GM18868 (cell line): ENCODE measurements around the gene EEF1A2.

Experiments used
- ATAC-seq: cut with Tn5 transposase; IDR thresholded peaks from one replicate; pipeline ENCODE4 v1.9.1; 2021; ENCODE audit warnings: mild to moderate bottlenecking, moderate library complexity; ENCODE audit not compliant: unreplicated experiment

The EEF1A2 gene

DNA sequence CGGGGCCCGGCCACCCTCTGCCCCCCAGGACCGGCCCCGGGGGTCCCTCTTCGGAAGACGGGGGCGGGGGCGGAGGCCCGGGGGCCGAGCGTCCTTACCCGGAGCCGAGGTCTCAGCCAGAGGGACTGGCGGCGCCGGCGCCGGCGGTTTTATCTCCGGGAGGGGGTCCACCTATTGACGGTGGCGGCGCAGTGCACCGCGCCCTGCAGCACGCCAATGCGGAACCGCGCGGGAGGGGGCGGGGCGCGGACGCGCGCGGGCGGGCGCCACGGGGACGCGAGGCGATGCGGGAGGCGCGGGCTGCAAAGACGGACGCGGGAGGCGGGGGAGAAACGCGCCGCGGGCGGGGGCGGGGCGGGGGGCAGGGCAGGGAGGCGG lies at the start of gene EEF1A2:
TSS of gene EEF1A2 (minus strand) at position 124 of the 378 bp plus-strand sequence. CDS start 1,320 bp downstream, outside the sequence.
- no peak for ATAC-seq

DNA sequence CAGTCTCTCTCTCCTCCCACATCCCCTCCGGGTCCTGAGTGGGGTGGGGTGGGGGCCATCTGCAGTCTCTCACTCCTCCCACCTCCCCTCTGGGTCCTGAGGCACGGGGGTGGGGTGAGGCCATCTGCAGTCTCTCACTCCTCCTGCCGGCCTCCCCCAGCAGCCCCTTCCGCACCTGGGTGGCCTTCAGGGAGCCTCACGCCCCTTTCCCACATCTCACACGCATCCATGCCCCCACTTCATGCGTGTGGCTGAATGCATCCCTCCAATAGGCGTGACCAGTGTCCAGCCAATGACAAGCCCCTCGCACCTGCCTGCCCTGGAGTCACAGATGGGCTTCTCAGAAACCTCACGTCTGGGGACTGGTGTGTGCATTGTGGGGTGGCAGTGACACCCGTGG lies 49.7 kb upstream of the EEF1A2 start:
- no peak for ATAC-seq

DNA sequence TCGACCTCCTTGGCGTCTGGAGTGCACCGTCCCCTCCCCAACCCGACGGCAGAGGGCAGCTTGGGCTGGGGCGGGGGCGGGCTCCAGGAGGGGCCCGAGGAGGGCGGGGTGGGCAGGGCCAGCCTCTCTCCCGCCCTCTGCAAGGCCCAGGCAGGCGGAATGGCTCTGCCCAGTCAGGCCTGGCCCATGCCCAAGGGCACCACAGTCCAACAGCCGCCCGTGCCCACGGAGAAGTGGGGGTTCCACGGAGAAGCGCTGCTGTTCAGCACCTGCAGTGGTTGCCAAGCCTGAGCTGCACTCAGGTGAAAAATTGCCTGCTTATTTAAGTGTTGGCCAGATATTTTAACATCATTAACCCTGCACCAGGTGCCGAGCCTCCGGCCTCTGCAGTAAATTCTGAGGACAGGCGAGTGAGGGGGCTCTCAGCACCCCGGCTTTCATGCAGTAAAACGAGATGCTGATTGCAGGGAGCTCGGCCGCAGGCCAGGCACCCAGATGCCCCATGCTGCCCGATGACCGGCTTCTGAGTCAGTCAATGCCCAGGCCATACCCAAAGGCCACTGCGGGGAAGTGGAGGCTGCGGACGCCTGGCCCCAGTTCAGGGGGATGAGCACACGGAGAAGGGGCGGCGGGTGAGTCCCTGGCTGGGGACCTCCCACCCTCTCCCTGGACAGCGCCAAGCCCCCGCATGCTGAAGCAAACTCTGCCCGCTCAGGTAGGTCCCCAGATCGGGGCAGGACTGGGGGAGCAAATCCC lies 49.0 kb upstream of the EEF1A2 start, which contains the start of gene SRMS:
TSS of gene SRMS (minus strand) at position 25 of the 756 bp plus-strand sequence. CDS start 286 bp downstream, outside the sequence.
- ATAC-seq, result no peak

DNA sequence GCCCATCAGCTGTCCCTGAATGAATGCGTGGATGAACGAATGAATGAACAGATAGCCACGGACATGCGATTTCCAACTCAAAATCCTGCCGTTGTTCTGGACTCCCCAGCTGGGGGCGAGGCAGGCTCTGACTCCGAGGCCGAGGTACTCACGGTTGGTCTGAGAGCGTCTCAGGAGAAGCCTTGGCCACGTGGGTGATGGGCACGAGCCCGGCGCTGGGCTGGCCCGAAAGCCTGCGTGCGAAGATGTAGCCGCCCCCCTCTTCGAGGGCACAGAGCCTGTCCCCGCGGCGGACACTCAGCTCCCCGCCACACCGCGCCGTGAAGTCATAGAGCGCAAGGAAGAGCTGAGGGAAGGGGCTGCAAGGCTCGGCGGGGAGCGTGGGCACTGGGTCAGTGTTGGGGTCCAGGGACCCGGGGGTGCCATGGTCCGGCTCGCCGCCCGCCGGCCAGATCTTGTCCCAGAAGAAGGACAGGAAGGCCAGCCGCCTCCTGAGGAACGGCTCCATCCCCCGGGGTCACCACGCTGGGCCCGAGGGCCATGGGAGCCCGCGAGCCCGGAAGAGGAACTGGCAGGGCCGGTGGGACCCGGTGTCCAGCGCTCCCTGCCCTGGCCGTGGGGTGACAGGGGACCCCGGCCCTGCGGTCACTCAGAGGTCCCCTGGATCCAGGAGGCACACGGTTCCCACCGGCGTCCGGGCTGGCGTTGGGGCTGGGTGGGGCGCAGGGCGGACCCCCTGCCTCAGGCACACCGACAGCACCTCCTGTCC lies 48.3 kb upstream of the EEF1A2 start:
- no peak for ATAC-seq

GRCh38 chr20:63546256-63546955 lies 47.5 kb upstream of the EEF1A2 start:
- no peak for ATAC-seq

DNA sequence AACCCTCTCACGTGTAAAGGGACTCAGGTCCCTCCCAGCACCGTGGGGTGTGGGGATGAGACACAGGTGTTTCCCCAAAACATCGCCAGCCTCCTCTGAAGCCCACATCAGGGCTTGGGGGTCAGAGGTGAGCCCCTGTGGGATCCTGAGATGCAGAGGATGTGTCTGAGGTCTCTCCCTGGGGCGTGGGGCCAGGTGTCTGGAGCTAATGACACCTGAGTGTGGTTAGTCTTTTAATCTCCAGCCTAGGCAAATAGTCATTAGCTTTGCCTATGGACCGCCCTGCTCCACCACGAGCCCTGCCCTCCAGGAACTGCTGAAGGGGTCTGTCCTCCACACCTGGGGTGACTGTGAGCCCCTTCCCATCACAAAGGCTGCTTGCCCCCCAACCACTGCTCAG lies 46.9 kb upstream of the EEF1A2 start:
- no peak for ATAC-seq

DNA sequence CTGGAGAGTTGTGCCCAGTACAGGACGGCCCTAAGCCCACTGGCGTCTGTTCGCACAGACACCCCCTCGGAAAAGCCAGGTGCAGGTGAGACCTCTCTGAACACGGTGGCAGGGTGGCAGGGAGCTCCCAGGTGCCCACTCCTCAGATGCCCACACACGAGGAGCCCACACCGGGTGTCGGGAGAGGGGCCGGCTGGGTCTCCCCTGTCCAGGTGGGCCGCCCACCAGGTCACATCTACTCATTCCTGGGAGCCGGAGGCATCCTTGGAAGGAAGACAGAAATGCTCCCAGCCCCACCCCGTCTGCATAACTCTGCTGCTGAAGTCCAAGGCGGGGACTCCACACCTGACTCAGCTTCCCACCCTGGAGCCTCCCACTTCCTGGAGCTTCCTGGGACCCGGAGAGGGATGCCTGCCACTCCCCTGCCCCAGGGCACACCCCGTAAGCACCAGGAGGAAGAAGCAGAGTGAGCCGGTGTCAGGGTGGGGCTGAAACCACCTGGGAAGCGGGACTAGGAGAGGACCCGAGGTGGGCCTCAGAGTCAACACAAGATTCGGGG lies 46.2 kb upstream of the EEF1A2 start:
- ATAC-seq, result no peak

GRCh38 chr20:63544241-63544957 lies 45.5 kb upstream of the EEF1A2 start:
- no peak for ATAC-seq

- no peak for ATAC-seq
These were observed 44.9 kb upstream of the EEF1A2 start for GRCh38 chr20:63543733-63544132.

- ATAC-seq, result no peak
These were observed 44.2 kb upstream of the EEF1A2 start for GRCh38 chr20:63543131-63543530.

- peak; percentile 32 for ATAC-seq
These were observed 43.8 kb upstream of the EEF1A2 start for GRCh38 chr20:63542696-63543095.

GRCh38 chr20:63542031-63542559 lies 43.2 kb upstream of the EEF1A2 start:
- no peak for ATAC-seq

DNA sequence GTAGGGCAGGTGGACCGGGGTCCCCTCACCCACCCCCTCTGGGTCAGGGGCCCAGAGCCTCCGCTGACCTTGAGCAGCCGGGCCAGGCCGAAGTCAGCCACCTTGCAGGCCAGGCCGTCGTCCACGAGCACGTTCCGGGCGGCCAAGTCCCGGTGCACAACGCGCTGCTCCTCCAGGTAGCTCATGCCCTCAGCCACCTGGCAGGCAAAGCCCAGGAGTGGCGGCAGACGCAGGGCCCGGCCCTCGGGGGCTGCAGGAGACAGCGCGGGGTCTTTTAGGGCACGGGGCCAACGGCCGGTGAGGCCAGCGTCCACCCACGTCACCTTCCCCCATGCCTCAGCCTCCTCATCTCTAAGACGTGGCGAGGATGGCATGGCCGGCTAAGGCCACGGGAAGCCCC lies 42.5 kb upstream of the EEF1A2 start:
- ATAC-seq, result no peak

DNA sequence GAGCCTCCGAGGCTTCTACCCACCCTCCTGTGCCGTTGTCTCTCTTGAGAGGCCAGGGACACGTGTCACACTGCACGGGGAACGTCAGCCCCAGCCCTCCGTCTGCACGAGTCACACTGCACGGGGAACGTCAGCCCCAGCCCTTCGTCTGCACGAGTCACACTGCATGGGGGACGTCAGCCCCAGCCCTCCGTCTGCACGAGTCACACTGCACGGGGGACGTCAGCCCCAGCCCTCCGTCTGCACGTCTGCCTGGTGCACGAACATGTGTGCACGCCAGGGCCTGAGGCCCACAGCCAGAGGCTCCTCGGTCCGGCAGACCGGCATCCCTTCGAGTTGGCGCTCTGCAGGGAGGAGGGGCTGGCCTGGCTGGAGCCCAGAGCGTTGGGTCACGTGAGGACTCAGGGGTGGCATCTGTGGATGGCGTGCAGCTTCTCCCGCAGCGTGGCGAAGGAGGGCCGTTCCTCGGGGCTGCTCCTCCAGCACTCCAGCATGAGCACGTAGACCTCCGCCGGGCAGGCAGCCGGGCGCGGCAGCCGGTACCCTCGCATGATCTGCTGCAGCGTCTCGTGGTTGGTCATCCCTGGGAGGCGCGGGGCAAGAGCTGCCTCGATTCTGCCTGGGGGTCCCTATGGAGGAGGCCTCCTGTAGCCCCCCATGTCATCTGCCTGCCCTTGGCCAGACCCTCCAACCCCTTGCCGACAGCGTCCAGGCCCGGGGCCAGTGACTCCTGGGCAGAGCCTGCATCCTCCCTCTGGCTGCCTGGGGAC lies 41.7 kb upstream of the EEF1A2 start:
- ATAC-seq, result no peak

- ATAC-seq, result no peak
These were observed 40.8 kb upstream of the EEF1A2 start for GRCh38 chr20:63539441-63540370.

DNA sequence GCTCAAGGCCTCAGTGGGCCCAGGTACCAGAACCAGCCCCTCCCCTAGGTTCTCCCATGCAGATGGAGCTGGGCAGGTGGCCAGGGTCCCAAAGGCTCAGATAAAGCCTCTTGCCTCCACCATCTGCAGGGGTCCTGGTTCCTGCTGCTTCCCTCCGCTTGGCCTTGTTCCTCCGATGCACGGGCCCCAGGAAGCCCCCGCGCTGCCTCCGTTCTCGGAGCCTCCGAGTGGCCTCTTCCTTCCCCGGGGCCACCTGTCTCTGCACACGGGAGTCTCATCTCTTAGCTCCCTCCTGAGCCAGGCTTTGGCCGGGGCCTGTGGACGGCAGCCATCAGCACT lies 40.2 kb upstream of the EEF1A2 start:
- no peak for ATAC-seq

- no peak for ATAC-seq
These were observed 39.6 kb upstream of the EEF1A2 start for GRCh38 chr20:63538204-63539091.
